HG03342 (cell line): ENCODE data around the gene TDRKH.

ENCODE experiments used
- ATAC-seq: cut with Tn5 transposase; IDR thresholded peaks from one replicate; pipeline ENCODE4 v1.9.1; 2021; ENCODE audit warnings: mild to moderate bottlenecking, moderate library complexity; ENCODE audit not compliant: unreplicated experiment

TDRKH gene

DNA sequence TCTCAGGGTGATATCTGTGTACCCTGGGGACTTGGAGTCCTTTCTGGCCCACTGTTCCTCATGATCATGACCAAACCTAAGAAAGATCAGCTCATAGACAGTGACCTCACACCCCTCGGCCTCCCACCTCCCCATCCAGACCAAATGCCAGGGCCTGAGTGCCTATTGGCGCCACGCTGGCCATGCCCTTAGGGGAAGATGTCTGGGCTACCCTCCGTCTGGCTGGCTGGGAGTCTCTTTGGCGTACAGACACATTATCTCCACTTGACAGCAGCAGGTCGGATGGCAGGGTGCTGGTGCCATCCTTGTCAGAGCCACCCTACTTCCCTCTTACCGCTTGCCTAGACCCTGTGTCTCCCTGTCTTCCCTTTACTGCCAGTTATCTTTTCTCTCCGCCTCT, 32.9 kb upstream of the TDRKH start:
- ATAC-seq, result no peak

DNA sequence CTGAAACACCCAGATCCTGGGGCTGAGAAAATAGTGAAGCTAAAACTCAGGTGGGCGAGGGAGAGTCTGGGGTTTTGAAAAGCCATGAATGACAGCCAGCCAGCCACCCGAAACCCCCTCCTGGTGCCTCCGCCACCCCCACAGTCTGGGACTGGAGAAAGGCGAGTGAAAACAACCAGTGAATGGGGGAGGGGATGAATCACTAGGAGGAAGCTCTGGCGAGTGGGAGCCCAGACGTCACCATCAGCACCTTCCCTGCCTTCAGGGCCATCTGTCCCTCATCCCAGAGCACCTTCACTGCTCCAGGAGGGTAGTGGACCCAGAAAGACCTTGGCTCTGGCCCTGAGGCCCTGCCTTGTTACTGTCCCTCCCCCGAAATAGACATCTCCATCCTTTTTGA, 32.1 kb upstream of the TDRKH start:
- no peak for ATAC-seq

DNA sequence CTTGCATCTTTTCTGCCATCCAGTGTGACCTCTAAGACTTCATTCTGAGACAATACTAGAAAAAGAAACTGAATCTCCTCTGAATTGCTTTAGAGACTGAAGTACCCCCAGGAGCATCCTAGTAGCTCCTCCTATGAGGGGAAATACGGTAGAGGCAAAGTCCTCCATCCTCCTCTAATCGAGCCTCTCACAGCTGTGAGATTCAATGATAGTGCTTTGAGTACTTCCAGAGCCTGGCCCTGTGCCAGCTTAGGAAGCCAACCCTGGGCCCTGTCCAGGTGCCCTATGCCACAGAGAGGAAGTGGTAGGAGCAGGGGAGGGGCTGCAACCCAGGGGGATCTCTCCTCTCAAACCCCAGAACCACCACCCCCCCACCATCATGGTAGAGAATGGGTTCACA, 30.6 kb upstream of the TDRKH start:
- ATAC-seq, result no peak

DNA sequence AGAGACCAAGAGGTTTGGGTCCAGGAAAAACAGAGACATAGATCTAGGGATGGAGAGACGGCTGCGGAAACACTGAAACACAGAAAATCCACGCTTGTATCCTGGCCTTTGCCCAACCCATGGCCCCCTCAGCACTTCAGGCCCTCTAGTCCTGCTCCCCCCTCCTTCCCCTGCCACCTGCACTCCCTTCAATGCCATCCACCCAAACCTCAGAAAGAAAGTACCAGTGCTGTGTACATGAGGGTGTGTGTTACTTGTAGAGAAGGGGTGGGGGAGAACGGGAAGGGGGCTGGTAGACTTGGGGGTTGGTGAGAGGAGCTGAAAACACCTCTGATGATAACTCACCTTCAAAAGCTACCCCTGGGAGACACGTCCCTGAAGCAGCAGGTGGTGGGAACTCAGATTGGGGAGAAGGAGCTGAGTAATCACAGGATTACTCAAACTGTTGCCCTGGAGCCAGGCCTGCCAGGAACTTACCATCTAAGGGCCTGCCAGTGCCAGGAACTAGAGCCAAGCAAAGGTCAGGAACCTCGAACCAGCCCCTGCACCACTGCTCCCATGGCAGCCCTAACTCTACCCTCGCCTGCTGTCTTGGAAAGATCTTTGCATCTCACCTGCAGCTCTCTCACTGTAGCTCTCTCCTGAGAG, 29.8 kb upstream of the TDRKH start:
- ATAC-seq, result no peak

DNA sequence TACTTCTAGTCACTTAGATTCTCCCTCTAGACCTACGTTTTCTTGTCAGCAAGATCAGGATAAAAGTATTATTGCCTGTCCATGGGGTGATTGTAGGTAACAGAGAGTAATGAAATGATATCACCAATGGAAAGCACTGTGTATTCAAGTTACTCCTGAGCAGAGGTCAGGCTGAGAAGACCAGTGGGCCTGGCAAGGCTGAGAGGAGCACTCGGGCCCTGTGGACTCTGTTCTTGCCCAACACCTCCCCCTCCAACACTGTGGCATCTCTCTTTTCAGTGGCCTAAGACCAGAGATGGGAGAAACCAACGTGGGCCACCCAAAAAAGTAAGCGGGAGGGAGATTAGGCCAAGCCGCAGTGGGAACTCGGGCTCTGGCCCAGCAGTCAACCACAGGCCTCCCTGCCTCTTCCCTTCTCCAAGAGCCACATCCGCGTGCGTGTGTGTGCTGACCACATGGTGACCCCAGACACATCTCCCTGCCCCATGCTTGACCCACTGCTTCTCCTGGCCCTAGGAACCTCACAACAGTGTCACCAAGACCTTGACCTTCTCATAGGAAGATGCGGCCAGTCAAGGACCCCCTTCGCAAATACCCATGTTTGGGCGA, 29.0 kb upstream of the TDRKH start:
- no peak for ATAC-seq

DNA sequence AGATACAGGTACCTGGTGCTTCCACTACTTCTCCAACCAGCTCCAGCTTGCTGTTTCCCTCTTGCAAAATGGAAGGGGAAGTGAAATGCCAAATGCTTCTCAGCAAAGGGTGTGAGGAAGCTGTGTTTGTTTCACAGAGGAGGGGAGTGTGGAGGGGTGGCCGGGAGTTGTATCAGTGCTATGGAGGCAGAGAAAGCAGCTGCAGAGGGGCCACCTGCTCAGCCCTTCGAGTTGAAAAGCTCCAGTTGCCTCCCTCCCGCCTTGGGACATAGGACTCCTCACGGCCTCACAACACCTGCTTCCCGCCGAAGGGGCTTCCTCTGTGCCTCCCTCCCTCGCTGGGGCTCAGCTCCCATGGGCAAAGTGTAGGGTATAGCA, 27.0 kb upstream of the TDRKH start:
- no peak for ATAC-seq

DNA sequence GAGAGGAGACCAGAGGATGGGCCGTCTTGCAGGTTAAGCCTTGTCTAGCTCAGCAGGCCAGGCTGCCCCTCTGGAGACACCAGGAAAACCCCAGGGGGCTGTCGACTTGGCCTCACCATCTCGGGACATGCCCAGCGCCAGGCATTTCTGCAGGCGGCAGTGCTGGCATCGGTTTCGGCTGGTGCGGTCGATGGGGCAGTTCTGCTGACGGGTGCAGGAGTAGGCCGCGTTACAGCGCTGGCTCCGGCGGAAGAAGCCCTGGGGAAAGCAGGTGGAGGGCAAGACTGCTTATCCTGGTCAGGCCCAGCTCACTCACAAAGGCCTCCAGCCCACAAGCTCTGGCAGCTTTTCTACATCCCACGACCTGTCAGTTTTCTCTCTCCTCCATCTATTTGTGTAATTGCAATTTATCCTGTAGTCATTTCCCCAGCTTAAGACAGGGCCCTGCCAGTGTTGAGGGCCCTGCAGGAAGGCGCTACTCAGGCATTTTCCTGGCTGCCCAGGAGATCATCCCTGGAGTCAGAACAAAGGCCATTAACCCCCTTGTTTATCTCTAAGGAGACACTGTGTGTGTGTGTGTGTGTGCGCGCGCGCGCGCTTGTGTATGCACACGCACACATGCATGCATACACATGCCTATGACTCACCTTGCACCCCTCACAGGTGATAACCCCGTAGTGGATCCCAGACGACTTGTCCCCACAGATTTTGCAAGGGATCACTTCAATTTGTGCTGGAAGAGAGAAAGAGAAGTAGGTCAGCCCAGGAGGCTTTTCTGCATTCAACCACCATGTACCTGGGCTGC, 26.4 kb upstream of the TDRKH start:
- ATAC-seq, result no peak

DNA sequence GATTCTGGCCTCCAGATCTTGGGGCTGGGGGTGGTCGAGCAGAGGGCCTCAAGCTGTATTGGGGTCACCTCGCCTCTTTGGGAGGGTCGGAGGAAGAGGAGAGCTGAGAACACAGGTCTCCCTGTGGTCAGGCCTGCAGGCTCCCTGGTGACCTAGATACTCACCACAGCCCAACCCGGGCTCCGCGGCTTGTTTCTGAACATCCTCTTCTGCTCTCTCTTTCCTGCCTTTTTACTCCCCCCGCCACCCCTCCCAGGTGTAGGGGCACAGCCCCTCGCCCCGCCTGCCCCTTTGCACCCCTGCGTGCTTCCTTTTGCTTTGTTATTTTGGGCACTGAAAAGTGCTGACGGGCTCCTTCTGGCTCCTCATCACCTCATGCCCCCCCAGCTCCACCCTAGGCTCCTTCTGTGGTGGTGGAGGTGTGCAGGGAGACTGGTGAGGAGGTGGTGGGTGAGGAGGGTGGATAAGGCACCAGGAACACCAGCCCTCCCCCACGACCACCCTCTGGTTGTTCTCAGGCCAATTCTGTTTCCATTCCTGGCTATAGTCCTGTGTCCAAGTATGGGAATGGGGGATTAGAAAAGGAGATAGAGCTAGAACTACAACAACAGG, 25.5 kb upstream of the TDRKH start:
- ATAC-seq, result no peak

DNA sequence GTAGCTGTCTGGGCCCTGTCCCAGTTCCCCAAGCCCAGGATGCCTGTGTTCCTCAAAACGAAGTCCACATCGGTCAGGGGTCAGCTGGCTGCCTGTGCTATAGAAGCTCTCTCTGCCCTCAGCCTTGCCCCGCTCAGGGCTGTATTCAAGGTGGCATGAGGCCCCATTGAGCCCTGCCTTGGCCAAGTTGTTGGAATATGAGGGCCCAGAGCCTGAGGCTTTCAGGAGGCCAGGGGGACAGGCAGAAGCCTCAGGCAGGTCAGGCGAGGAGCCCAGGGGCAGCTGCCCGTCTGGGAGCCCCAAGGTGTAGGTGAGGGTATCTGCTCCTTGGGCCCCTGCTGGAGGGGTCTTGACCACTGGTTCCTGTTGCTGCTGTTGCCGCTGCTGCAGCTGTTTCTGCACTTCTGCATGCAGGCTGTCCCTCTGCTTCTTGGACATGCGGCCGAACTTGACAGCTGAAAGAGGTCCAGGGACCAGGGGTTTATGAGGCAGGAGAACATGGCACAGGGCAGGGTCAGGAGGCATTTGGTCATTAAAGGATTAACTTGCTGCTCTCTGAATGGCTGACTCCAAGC, 24.8 kb upstream of the TDRKH start:
- no peak for ATAC-seq

DNA sequence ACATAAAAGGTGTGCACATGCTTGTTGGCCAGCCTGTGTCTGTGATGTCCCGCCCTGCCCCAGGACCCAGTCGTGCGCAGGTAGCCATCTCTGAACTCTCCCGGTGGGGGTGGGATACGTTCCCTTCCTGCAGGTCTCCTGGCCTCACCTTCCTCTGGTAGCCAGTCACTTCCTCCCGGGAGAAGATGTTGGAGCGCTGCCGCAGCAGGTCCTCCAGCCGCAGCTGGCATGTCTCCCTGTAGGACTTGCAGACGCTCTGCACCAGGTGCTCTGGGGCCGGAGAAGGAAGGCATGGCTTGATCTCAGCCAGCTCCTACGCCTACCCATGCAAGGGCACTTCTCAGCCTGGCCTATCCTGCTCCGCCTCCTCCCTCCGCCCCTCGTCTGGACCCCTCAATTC, 24.1 kb upstream of the TDRKH start:
- ATAC-seq, result no peak

DNA sequence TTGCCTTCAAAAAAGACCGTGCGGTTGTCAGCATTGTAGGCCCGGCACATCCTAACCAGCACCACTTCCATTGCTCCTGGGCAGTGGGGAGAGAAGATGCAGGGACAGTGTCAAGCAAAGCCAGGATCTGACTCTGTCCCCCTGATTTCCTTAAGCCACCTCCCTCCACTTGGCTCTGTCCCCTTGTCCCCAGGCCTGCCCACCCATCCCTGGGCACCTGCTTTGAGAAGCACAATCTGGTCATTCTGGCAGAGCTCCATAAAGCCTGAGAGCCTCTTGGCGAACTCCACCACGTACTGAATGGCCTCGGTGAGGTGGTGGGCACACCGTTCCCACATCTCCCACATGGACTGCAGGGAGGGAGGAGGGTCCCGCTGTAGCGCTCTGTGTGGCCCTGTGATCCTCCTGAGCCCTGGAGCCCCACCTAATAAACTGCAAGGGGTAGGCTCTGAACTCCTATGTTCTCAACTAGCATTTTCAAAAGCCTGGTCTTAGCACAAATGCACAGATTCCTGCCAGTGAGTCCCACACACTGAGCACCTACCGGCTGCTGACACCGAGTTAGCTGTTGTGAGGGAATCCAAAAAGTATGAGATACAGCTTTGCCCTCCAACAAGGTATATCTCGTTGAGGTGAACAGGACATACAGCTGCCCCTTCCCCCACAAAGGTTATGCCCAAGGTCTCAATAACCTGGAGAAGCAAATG, 23.1 kb upstream of the TDRKH start:
- no peak for ATAC-seq

DNA sequence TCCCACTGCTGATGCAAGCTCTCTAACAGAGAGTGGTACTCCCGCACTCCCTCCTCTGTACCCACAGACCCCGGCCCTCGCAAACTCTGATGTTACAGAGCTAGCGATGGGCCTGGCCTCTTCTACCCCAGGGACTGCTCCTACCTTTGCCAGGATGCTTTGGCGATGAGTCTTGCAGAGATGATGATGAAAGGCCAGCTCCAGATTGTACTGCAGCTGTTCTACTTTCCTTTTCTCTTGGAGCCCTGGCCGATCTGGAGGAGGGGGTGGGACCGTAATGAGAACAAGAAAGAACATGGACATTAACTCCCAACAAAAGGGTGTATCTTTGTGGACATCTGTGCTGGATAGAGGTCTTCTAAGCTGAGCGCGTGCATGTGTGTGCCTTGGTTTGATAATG, 20.9 kb upstream of the TDRKH start:
- no peak for ATAC-seq

DNA sequence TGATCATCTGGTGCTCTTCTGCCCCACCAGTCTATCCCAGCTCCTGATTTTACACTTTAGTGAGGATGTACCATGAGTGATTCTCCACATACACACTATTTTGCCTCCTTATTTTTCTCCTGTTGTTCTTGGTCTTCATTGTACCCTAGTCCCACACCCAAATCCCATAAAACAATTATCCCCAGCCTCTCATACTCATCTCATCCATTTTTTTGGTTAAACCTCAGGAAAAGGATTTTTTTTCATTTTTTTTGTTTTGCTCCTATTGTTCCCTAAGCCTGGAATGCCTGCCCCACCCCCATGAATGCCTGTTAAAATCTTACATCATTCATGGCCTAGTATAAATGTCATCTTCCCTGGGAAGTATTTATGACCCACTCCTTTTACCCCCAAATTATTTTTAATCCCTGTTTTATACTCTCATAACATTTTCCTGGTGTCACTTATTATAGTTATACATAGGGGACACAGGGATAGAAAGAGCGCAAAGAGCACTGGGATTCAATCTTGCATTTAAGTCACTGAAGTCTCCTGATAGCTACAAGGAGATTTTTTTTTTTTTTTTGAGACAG, 19.8 kb upstream of the TDRKH start:
- ATAC-seq, result no peak

DNA sequence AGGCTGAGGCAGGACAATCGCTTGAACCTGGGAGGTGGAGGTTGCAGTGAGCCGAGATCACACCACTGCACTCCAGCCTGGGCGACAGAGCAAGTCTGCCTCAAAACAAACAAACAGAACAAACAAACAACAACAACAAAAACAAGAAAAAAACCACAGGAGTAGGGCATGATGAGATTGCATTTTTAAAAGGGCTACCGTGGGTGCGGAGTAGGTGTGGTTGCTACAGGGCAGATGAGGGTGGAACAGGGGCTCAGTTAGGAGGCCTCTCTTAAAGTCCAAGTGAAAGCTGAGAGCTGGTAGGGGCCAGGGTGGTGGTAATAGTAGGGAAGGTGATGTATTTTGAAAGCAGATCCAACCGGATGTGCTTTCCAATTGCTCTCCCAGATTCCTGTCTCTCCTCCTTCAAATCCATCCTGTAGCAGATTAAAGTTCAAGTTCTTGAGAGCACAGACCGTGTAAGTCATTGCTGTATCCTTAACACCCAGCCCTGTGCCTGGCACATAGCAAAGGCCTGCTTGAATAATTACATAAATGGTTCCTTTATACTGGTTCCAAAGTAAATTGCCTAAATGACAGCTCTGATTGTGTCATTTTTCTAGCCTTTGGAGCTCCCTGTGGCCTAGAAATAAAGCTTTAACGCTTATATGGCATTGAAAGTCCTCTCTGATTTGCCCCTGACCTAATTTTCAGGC, 19.1 kb upstream of the TDRKH start:
- ATAC-seq, result no peak

DNA sequence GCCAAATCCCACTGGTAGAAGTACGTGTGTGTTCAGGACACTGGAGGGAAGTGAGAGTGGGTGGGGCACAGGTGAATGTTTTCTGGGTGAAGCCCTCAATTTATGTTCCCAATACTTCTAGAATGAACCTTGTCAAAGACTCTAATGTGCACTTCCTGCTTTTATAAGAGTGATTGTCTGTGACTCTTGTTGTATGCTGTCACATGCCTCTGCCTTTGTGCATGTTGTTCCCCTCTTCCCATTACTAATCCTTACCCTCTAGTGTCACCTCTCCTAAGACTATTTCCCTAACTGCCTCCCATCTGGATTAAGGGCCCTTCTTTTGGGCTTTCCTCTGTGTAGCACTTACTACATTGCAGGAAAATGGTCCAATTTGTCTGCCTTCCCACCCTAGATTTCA, 17.5 kb upstream of the TDRKH start:
- ATAC-seq, result no peak

DNA sequence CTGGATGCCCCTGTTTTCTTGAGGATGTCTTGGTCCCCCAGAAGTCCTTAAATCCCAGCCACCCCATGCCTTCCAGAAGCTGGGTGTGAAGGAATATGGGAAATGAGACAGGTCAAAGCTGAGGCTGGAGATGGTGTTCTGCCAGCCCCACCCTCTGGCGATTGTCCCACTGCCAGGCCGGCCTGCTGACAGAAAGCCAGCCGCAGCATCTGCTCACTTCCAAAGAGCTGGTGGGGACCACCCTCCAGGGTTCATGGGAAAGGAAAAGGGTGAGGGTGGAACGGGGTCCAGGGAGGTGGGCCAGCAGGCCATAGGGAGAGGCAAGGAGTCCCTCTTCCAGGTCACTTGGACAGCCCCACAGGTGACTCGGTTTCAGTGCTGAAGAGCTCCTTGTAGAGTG, 16.8 kb upstream of the TDRKH start:
- no peak for ATAC-seq

DNA sequence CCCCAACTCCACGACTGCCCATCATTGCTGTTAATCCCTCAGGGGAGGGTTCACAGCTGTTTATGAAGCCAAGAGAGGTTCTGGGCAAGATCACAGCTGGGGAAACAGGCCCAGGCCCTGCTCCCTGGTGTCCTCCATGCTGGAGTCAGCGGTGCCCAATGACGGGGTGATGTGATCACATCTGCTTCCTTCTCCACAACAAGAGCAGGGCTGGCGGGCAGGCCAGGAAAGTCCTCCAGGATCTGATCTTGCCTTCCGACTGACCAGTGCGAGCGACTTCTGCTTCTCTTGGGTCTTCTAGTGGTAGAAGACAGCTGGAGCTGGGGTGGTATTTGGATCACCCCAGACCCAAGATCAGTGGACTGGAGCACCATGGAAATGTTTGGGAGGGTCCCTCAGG, 15.9 kb upstream of the TDRKH start:
- ATAC-seq, result no peak

DNA sequence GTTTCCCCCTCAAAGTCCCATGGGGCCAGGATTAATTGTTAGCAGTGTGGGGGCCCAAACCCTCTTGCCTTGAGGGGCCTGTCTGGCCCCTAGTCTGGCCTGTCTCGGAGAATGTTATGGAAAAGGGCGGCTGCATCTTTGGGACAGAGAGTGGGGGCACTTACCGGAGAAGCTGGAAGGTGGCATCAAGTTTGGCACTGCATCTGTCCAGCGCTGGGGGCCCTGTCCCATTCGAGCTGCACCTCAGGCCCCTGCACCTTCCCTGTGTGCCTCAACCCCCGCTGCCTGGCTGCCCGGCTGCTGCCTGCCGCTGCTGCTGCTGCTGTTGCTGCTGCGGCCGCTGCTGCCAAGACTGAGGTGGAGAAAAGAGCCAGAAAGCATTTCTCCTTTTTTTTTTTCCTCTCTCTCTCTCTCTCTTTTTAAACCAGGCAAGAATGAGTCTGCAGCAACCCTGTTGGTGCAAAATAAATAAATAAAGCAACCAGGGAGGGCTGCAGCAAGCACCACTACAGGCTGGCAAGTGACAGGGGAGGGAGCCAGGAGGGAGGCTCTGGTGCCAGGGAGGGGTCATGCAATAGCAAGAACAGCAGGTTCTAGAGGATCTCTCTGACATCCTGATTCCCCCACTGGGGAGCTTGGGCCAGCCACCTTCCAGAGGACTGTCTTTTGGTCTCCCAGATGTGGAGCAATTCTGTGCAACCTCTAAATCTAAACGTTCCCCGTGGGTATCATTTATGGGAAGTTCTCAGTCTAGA, 14.9 kb upstream of the TDRKH start, which contains the start of gene LINGO4:
LINGO4 (minus strand) TSS at position 354 of the 755 bp plus-strand sequence. CDS start 2,715 bp downstream, outside the sequence.
- ATAC-seq, result no peak

DNA sequence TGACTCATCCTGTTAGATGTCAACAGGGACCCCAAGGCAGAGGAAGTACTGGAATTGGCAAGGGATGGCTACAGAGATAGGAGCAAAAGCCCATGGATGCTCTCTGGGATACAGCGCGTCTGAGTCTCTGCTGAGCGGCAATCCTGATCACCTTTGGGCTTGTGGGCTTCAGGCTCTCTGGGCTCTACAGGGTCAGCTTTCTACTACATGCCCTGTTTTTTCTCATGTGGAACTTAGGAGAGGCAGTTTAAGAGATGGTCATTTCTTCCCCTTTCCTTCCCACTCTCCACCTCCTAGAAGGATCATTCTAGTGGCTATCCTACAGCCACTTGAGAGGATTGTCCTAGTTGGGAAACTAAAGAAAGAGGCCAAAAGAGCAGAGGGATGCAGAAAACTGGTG, 13.6 kb upstream of the TDRKH start:
- ATAC-seq, result no peak
